GM19438 (cell line): ENCODE measurements around the gene SURF1.
"Not testable (repeated sequence)": the region's sequence is repeated elsewhere in the genome, so short reads cannot be mapped to it uniquely, and the experiment has no call there.

Experiments
- ATAC-seq: cut with Tn5 transposase; IDR thresholded peaks from one replicate; pipeline ENCODE4 v1.9.1; 2021; ENCODE audit warnings: low read depth; ENCODE audit not compliant: unreplicated experiment

SURF1 gene

DNA sequence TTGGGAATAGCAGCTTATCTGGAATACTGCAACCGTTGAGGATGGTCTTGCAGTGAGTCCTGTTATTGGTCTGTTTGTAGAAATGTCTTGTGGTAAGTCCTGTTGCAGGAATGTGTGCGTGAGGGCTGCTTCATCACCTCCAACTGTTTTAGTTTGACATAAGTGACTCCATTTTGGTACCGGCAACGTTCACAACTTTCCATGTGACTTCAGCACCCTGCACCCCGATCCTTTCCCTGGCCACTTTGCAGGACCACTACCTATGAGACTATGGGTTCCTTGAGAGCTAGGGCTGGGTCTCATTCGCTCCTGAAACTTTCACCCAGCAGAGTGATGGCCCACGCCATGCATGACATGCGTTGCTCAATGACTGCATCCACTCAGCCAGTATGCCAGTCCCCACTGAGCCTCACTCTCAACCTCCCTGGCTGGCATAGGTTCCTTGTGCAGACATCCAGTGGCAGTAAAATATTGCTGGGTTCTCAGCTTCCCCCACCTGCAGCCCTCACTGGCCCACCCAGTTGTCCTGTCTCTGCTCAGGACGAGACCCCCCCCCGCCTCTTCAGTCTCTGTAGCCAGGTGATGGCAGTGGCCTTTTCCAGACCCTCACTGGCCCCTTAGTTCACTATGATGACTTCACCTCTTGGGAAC is 28.3 kb downstream of the SURF1 start:
- ATAC-seq, result no peak

DNA sequence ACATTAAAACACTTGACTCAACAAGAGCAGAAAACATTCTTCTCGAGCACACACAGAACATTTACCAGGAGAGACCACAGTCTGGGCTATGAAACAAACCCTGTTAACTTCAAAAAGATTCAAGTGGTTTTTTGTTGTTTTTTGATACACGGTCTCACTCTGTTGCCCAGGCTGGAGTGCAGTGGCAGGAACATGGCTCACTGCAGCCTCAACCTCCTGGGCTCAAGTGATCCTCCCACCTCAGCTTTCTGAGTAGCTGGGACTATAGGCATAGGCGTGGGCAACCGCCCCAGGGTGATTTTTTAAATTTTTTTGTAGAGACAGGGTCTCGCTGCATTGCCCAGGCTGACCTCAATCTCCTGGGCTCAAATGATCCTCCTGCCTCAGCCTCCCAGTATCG is 29.3 kb downstream of the SURF1 start:
- not testable (repeated sequence) for ATAC-seq

DNA sequence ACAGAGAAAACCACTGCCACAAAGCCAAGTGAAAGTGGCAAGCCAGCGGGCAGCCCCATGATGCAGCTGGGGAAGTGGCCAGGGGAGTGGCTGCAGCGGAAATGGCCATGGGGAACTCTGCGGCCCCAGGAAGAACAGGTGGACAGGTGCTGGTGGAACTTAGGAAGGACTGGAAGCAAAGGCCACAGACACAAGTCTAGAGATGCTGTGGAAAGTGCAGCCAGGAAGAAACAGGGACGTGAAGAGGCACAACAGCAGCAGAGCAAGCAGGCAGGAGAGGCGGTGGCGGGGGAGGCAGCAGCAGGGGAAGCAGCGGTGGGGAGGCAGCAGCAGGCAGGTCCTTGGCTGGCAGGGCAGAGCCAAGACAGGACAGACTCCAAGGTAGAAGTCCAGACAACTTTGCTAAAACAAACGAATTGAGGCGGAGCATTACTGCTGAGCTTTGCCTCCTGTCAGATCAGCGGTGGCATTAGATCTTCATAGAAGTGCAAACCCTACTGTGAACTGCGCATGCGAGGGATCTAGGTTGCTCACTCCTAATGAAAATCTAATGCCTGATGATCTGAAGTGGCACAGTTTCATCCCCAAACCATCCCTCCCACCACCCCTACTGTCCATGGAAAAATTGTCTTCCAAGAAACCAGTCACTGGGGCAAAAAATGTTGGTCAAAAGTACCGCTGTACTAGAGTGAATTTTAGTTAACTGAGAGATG is 32.1 kb downstream of the SURF1 start:
- ATAC-seq, result no peak

- no peak for ATAC-seq
Observed at GRCh38 chr9:133323211-133323610, 33.1 kb downstream of the SURF1 start.

DNA sequence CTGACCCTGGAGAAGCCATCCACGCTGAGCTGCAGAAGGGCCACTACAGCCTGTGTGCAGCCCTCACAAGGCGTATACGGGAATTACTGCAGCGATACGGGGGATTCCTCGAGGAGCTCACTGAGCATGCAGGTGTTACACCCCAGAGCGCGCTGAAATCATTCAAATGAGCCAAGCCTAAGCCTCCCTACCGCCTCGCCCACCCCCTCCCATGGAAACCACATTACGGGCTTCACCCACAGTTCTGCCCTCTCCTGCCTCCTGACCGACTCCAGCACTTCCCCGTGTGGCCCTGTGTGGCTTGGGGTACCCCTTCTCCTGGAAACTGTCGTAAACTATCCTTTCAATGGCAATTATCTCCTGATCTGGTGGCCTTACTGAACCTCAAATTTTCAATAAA is 33.6 kb downstream of the SURF1 start:
- no peak for ATAC-seq

- ATAC-seq, result no peak
Observed at GRCh38 chr9:133321411-133321935, 34.8 kb downstream of the SURF1 start.

- ATAC-seq, result no peak
Observed at GRCh38 chr9:133320421-133320881, 35.8 kb downstream of the SURF1 start.

GRCh38 chr9:133317551-133317950 is 38.7 kb downstream of the SURF1 start:
- ATAC-seq, result not testable (repeated sequence)

- ATAC-seq, result no peak
Observed at GRCh38 chr9:133315997-133316396, 40.3 kb downstream of the SURF1 start.

- ATAC-seq, result no peak
Observed at GRCh38 chr9:133309608-133310007, 46.7 kb downstream of the SURF1 start.

DNA sequence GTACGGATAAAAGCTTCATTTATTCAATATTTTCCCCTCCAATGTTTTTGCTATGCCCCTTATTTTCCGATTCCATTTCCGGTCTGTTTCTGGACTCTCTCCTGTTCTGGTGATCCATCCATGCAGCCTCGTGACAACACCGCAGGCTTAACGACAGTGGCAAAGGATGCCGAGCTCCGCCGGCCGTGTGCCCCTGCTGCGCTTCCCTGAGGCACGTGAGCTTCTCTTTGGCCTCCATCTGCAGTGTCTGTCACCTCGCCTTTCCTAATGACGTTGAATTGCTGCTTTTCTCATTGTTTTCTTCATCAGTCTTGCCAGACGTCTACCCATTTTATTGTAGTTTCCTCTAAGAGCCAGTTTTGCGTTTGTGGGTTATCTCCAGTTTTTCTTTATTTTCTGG is 49.0 kb downstream of the SURF1 start:
- no peak for ATAC-seq

DNA sequence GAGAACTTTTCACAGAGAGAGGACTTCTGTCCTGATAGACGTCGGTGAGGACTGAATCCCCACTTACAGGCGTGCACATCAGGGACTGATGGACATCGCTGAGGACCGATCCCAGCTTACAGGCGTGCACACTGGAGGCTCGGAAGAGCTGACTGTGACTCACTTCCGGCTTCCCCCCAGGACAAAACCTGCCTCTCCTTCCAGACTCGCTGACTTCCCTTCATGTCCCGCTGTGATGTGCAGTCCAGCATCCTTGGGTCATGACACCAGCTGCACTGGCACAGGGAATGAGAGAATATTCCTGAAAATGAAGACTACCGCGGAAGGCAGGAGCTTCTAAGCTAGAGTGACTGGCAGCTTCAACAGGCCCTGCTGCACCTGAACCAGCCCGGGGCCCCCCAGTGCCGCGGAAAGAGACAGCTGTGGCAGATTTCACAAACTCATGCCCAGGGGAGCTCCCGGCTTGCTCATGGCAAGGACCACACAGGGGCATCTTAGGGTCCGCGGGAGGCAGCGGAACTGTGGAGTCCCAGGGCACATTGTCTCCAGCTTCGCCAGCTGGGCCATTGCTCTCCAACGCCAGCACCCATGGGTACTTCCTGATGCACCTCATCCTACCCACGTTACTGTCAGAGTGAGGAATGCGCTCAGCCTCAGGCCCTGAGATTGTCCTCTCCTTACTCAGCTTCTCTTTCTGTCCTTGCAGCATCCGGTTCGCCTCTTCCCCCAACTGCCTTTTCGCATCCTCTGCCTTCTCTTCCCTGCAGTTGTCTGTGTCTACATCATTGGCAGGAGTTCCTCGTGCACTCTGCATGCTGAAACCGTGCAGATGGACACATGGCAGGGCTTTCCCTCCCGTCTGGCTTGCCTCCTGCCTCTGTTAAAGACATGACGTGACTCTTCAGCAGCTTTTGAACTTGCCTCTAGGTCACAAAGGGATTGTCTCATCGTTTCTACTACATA is 49.8 kb downstream of the SURF1 start:
- ATAC-seq, result no peak

- no peak for ATAC-seq
Observed at GRCh38 chr9:133305731-133306130, 50.6 kb downstream of the SURF1 start.

- ATAC-seq, result no peak
Observed at GRCh38 chr9:133304477-133305377, 51.6 kb downstream of the SURF1 start.

DNA sequence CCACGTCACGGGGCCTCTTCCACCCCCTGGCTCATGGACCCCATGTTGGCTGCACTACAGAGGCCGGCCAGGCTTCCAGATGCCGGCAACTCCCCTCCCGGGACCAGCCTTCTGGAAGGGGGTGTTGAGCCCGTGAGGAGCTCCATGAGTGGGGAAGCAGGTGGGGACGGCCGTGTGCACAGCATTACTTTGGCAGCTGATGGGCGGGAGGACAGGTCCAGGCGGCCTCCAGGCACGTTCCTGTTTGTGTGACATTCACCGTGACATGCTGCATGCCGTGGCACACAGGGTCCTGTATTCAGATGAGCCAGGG is 52.2 kb downstream of the SURF1 start:
- no peak for ATAC-seq

GRCh38 chr9:133303266-133304157 is 52.8 kb downstream of the SURF1 start:
- no peak for ATAC-seq
